GM12891 (cell line): ENCODE measurements around the gene TIAM1.

Experiments
- PAX5 ChIP-seq: IDR thresholded peaks from 2 replicates; pipeline ENCODE4 v1.6.1; 2011; ENCODE audit warnings: low read length, moderate library complexity, mild to moderate bottlenecking; ENCODE audit not compliant: insufficient read depth, severe bottlenecking
- POLR2A ChIP-seq: IDR thresholded peaks from 2 replicates; pipeline ENCODE4 v1.6.1; 2011; ENCODE audit warnings: low read depth, low read length, control low read depth
- POLR2AphosphoS5 ChIP-seq: IDR thresholded peaks from 2 replicates; pipeline ENCODE4 v1.6.1; 2011; ENCODE audit warnings: low read depth, low read length, control low read depth
- SPI1 ChIP-seq: IDR thresholded peaks from 2 replicates; pipeline ENCODE4 v1.6.1; 2011; ENCODE audit warnings: low read depth, low read length, control low read depth
- TAF1 ChIP-seq: IDR thresholded peaks from 2 replicates; pipeline ENCODE4 v1.6.1; 2011; ENCODE audit warnings: low read depth, low read length, control low read depth

DNA sequence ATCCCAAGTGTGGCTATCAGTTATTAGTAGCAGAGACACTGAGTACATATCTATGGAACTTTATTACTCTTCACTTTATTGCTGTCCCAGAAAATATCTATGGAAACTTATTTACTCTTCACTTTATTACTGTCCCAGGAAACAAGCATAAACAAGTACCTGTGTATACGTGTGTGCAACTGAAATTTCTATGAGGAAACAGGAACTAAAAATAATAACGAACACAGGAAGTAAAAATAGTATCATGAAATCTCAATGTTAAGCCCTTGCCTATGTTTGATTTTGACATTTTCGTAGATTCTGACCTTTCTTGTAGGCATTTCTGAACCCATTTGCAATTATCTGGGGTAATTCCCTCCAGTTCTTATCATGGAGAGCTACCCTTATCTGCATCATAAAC is 240.9 kb downstream of the TIAM1 start:
- TF ChIP-seq SPI1, result no peak
- TF ChIP-seq POLR2A, result no peak
- no peak for TF ChIP-seq PAX5
- TF ChIP-seq TAF1, result no peak
- TF ChIP-seq POLR2AphosphoS5, result no peak
